Stimulated activated CD8-positive, alpha-beta memory T cell treated with anti-CD3 and anti-CD28 coated beads, Interleukin-15, amount 100 ng/mL, for 48 hours (primary cell): ENCODE measurements around the gene GPX4.
"Not testable (repeated sequence)": the region's sequence is repeated elsewhere in the genome, so short reads cannot be mapped to it uniquely, and the experiment has no call there.

Experiments used
- DNase-seq, 2 donors: peaks; one replicate each; pipeline ENCODE4 v3.0.0-alpha.2; 2020; ENCODE audit warnings: low read depth in 2 of 2

Gene GPX4

DNA sequence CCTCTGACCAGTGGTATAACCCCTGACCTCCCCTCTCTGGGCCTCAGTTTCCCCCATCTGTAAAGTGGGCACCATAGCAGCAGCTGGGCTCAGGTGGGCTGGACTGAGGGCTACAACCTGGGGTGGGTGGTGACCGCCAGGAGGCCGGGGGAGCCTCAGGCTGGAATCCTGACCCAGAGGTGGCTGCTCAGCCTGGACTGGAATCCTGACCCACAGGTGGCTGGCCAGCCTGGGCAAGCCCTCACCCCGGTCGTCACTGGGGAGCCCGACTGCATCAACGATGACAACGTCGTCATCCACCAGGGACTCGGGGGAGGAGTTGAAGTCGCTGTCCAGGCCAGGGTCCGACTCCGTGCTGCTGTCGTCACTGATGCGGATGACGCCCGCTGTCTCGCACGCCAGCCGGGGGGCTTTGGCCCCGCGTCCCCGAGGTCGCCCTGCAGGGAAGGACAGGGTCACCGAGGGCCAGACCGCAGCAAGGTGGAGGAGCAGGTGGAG lies 10.2 kb downstream of the GPX4 start:
- DNase-seq = no peak

DNA sequence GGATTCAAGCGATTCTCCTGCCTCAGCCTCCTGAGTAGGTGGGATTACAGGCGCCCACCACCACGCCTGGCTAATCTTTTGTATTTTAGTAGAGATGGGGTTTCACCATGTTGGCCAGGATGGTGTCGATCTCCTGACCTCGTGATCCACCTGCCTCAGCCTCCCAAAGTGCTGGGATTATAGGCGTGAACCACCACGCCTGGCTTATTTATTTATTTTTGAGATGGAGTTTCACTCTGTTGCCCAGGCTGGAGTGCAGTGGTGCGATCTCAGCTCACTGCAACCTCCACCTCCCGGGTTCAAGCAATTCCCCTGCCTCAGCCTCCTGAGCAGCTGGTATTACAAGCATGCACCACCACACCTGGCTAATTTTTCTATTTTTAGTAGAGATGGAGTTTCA lies 10.9 kb downstream of the GPX4 start:
- not testable (repeated sequence) for DNase-seq

DNA sequence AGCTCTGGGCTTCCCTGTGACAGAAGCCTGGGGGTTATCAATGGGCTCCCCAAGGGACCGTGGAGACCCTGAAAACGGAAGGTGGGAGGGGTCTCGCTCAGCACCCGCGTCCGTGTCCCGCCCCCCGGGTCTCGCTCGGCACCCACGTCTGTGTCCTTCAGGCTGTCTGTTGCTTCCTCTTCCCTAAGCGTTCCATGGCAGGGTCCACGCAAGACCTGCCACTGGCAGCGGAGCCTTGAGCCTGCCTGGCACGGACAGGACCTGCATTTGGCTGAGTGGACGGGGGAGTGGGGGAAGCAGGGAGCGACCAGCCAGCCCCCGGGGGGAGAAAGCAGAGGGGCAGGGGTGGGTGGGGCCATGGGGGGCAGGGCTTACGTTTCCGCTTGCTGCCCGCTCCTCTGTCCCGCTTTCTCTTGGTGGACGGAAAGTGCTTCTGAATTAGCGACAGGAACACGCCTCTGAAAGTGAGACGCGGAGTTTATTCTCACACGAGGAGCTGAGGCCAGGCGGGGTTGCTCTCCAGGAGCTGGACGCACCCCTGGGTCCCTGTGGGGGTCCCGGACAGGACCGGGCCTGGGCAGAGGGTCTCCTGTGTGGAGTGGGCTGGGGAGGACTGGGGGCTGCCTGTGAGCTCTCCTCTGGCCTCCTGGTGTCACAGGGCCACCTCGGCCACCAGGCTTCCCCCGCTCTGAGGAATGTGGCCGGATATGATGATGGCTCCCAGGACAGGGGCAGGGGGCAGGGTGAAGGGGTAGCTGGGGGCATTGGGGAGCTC lies 12.0 kb downstream of the GPX4 start:
- no peak for DNase-seq

DNA sequence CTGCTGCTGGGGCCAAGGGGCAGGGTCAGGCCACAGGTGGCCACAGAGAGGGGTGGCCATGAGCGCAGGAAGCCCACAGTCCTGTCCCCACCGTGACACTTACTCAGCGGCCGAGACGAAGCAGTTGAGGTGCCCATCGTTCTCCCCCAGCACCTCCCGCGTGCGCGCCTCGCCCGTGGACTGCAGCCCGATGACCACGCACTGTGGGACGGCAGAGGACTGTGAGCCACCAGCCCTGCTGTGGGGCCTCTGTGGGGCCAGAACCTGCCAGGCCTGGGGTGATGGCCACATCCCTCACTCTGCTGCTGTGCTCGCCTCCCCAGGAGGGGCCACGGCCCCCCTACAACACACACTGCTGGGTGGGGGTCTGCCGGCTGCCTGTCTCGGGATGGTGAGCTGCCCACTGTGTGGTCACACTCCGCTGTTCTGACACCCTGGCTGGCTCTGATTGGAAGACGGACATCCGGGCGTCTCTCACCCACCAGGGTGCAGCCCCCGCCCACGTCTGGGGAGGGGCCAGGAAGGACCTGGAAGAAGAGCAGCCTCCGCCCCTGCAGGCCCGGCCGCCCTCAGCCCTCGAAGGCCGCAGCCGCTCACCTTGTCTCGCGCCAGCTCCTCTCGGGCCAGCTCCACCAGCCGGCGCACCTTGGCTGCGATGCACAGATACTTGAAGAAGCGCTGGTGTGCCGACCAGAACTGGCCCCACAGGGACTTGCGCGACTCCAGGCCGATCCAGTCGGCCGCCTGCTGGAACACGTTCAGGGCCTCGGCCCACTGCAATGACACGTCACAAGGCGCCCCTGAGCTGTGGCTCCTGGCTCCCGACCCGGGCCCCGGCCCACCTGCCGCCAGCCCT lies 13.2 kb downstream of the GPX4 start:
- DNase-seq = no peak

DNA sequence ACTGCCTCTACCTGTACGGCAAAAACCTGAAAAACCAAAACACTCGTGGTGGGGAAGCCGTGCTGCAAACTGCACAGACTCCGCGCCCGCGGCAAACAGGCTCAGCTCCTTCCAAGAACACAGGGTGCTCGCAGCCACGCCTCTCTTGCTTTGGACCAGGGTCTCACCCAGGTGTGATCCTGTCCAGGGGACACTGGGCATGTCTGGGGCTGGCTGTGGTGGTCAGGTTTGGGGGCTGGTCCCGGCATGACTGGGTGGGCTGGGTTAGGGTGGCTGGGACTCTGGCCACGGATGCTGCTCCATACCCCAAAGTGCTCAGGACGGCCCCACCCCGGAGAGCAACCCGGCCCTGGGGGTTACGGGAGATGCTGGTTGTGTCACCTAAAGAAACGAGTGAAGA lies 13.9 kb downstream of the GPX4 start:
- no peak for DNase-seq

DNA sequence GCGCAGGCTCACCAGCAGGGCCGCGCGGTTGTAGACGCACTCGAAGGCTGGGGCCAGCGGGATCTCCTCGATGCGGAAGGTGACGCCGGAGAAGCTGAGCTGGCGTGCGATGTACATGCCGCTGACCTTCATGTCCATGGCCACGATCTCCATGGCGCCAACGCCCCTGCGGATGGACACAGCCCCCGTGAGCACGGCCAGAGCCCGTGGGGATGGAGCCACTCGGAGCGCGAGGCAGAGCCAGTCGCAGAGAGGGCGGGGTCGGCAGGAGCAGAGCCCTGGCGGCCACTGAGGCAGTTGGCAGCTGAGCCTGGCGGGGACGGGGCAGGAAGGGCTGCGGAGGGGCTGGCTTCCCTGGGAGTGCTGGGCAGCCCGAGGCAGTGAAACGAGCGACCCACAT lies 15.2 kb downstream of the GPX4 start:
- no peak for DNase-seq

DNA sequence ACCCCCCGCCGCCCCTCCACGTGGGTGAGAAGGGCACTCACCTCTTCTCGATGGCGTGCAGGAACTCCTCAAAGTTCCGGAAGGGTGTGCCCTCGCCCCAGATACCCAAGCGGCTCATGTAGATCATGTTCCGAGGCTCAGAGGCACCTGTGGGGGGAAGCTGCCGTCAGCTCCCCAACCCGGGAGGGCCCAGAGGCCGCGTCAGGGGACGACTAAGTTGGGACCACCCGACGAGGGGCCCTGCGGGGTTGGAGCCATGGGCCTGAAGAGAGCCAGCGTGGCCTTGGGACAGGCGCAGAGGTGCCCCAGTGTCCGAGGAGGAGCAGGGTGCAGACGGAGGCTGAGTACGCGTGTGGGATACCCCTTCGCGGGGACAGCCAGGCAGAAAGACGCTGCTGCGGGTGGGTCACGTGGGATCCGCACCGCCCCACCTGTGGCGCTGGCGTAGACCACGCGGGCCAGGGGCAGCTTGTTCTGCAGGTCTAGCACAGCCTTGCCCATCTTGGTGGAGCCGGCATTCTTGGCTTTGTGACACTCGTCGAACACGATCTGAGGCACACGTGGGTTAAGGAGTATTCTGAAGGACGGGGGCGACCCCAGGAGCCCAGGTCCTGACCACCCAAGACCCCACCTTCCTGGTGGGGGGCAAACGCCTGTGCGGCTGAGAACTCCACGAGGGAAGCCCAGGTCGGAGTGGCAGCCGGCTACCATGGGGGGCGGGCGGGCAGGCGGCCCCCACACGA lies 15.9 kb downstream of the GPX4 start:
- DNase-seq = no peak

DNA sequence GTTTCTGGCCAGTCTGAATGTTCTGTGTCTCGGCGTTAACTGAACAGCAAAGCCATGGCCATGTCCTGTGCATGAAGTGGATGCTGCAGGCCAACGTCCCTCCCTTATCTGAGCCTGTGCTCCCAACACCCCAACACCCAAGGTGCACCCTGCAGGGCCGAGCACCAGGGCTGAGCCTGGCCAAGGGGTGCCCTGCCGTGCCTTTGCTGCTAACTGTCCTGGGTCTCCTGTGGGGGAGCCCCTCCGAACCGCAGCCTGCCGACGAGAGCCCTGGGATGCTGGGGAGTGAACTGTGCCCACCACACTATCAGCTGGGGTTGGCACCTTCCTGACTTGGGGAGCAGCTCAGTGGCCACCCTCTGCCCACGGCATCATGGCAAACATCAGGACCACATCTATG lies 17.6 kb downstream of the GPX4 start:
- no peak for DNase-seq

DNA sequence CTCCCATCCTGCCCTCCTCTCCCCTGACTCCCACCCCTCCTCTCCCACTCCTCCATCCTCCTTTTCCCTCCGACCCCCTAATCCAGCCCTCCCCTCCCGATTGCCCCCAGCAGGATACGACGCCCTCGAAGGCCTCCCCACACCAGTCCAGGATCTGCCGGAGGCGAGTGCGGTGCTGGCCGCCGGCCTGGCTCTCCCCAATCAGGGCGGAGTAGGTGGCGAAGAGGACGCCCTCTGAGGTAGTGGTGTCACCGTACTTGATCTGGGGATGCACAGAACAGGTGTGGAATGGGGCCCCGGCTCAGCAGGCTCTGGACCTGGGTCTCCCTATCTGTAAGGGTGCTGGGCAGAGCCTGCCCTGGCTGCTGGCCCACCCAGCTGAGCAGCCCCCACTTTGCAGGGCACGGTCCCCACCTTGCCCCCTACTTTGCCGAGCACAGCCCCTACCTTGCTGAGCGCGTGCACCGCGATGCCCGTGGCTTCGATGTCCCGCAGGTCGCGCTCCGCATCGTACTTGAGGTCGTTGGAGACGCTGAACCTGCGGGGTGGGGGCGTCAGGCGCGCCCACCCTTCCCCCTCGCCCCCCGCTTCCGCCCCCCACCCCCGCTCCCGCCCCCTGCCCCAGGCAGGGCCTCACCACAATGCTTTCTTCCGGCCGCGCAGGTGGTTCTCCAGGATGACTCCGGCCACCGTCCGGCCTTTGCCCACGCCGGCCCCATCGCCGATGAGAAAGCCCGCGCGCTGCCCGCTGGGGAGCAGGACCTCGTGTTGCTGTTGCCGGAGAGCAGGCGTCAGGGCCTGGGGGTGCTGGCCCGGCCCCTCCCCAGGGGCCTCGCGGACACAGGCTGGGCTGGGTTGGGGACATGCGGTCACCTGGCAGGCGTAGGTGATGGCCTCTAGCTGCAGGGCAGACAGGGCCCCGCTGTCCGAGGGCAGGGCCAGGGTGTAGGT lies 18.5 kb downstream of the GPX4 start:
- no peak for DNase-seq

DNA sequence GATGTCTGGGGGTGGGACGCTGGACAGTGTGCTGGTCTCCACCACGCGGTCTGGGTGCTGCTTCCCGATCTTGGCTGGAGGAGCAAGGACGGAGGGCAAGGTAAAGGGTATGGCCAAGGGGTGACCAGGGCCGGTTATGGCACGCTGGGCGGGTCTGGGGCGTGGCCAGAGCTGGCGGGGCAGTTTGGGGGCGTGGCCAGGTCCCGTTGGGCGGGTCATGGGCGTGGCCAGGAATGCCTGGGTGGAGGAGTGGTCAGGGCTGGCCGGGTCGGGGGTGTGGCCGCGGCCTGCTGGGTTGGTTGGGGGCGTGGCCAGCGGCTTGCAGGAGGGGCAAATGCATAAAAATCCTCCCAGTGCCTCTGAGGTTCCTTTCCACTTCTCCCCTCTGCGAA lies 19.2 kb downstream of the GPX4 start:
- peak; percentile 65 to 67 for DNase-seq

DNA sequence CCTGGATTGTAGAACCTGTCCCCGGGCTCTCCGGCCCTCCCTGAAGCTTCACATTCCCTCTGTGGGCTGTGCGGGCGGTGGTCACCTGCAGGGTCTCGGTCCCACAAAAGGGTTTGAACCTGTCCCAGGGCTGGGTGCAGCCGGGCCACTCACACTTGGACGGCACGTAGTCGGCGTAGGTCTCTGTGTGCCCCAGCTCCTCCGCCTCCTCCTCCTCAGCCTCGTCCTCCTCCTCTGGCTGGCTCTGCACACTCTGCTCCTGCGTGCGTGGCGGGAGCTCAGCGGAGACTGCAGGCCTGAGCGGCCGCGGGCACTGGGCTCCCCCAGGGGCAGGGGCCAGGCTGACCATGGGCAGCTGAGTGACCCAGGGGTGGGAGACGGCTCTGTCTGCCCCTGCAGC lies 19.6 kb downstream of the GPX4 start:
- DNase-seq = no peak

DNA sequence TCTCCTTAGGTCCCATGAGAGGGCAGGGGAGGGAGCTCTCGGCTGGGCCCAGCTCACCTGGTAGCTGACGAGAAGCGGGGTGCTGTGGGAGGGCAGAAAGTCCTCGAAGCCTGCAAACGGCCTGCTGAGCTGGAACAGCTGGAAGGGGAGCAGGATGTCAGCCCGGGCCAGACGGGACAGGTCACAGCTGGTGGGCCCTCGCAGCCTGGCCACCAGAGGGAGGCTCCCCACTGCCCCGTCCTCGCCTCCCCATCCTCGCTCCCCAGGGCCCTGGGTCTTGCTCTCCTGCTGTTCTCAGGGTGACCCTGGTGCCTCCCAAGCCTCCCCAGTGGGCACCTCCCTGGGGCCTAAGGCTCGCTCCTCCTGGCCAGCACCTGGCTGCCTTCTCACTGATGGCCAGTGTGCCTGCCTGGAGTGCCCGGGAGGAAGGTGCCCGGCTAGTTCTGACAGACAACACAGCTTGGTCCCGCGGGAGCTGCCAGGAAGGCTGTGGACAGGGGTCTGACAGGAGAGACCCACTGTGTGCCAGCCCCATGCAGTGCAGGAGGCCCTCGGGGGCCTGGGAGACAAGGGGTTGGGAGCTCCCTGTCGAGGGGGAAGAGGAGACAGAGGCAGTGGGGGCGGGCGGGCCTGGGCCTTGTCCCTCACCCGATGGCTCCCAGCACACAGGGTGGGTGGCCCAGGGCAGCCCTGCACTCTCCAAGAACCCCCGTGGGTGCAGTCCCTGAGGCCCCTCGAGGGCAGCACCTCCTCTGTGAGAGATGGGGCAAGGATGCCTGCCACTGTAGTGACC lies 20.3 kb downstream of the GPX4 start:
- DNase-seq = no peak

DNA sequence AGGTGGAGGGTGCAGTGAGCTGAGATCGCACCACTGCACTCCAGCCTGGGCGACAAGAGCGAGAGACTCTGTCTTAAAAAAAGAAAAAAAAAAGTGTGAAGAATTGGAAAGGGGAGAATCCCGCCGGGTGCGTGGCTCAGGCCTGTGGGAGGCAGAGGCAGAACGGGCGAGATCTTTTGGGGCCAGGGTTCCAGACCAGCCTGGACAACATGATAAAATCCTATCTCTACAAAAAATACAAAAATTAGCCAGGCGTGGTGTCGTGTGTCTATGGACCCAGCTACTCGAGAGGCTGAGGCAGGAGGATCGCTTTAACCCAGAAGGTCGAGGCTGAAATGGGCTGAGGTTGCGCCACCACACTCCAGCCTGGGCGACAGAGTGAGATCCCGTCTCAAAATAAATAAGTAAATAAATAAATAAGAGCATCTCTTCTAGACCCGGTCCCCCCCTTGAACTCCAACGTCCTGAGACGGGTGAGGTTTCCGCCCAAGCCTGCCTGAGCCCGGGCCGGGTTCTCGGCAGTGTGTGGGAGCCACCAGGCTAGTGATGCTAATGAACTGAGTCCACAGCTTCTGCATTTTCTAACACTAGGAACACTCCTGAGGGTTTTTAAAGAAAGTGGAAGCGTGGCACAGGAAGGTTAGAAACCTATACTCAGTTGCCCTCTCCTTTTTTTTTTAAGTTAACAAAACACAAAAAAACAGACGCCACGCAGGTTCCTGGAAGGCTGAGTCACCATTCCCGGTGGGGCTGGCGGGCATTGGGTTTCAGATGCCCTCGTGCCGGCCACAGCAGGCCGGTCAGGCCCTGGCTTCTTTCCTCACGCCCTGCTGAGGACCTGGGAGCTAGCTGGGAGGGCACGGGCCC lies 22.0 kb downstream of the GPX4 start:
- DNase-seq = no peak

DNA sequence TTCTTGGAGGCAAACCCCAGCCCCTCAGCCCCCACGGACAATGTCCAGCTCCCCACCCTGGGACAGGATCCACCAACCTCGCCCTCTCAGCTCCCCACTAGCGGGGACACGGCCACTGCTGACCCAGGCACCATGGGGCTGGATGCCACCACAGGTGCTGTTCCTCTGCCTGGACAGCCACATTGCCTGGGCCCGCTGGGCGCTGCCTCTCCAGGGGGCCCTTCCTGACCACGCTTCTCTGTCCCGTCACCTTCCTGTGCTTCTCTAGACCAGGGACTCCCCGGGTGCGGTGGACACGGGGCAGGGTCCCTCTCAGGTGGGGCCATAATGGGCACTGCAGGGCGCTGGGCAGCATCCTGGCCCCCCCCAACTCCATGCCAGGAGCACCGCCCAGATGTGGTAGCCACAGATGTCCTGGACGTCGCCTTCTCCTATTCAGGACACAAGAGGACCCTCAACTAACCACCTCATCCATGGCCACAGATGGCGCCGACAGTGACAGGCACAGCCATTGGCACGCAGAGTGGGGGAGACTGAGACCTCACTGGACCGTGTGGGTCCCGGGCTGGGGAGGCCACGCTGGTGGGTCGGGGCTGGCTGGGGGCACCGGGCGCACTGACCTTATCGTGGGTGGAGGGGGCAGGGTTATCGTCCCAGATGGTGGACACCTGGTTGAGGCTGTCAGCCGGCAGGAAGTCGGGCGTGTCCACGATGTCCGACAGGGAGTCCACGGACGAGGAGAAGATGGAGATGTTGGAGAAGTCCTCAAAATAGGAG lies 23.4 kb downstream of the GPX4 start:
- no peak for DNase-seq

DNA sequence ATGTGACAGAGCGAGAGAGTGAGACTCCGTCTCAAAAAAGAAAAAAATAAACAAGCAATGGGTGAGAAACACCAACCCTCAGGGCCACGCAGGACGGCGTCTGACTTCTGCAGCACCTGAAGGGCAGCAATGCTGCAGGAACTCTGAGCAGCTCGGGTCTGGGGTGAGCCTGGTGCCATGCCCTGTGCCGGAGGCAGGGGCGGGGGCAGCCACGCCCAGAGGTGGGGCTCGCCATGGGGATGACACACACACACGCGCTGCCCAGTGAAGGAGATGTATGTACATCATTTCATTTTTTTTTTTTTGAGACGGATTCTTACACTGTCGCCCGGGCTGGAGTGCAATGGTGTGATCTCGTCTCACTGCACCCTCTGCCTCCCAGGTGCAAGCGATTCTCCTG lies 24.3 kb downstream of the GPX4 start:
- no peak for DNase-seq

DNA sequence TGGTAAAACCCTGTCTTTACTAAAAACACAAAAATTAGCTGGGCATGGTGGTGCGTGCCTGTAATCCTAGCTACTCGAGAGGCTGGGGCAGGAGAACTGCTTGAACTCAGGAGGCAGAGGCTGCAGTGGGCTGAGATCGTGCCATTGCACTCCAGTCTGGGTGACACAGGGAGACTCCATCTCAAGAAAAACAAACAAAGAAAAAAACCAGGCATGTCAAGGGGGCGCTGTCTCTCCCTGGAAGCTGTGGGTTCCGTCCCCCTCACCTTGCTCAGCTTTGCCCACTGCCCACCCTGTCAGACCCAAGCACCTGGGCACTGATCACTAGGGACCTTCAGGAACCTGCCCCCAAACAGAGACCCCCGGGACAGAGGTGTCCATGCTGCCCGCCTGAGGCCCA lies 25.3 kb downstream of the GPX4 start:
- DNase-seq = not testable (repeated sequence)

DNA sequence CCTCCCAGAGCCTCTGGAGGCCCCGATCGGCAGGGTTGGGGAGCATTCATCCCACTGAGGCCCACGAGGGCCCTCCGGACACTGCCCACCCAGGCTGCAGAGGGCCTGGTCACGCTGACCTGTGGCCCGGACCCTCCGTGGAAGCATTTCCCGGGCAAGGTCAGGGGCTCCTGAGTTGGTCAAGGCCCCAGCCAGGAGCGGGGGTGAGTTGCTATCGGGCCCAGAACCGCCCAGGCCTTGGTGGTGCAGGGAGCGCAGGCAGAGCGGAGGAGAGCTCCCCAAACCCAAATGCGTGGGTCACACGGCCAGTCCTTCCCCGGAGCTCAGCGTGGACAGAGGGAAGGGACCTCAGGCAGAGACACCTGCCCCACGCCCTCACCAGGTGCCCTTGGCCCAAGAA lies 25.7 kb downstream of the GPX4 start:
- no peak for DNase-seq
